Liver (tissue), 3 donors: ENCODE results near the gene HADHA.

ENCODE experiments used
- CTCF ChIP-seq: fragments of 150-350 bp; IDR thresholded peaks from 2 replicates; pipeline ENCODE4 v1.5.1; 2017; ENCODE audit warnings: improper control_type of control experiment, low read depth, low read length; ENCODE audit not compliant: missing input control
- FOXA1 ChIP-seq: IDR thresholded peaks from 2 replicates; pipeline ENCODE4 v1.6.1; 2016; ENCODE audit warnings: antibody characterized with exemption
- JUND ChIP-seq, 2 donors: IDR thresholded peaks; 2 replicates each; pipeline ENCODE4 v1.6.1; 2016; ENCODE audit warnings: antibody characterized with exemption in 2 of 2
- MAX ChIP-seq: IDR thresholded peaks from 2 replicates; pipeline ENCODE4 v1.6.1; 2016; ENCODE audit warnings: antibody characterized with exemption
- RAD21 ChIP-seq, 2 donors: IDR thresholded peaks; 2 replicates each; pipeline ENCODE4 v1.6.1; 2016; ENCODE audit warnings: antibody characterized with exemption in 2 of 2, mild to moderate bottlenecking in 2 of 2
- REST ChIP-seq: IDR thresholded peaks from 2 replicates; pipeline ENCODE4 v1.6.1; 2016; ENCODE audit warnings: antibody characterized with exemption, mild to moderate bottlenecking
- SP1 ChIP-seq: IDR thresholded peaks from 2 replicates; pipeline ENCODE4 v1.6.1; 2018; ENCODE audit warnings: antibody characterized with exemption, mild to moderate bottlenecking
- TAF1 ChIP-seq: conservative IDR thresholded peaks from 2 replicates; pipeline ENCODE4 v1.6.1; 2016; ENCODE audit warnings: antibody characterized with exemption, mild to moderate bottlenecking
- YY1 ChIP-seq: IDR thresholded peaks from 2 replicates; pipeline ENCODE4 v1.6.1; 2016; ENCODE audit warnings: antibody characterized with exemption, mild to moderate bottlenecking
- ZBTB33 ChIP-seq: IDR thresholded peaks from 2 replicates; pipeline ENCODE4 v1.6.1; 2016; ENCODE audit warnings: antibody characterized with exemption
- donor health status: healthy.
- donor health status: healthy.

- no peak for TF ChIP-seq CTCF
- TF ChIP-seq SP1 = no peak
- no peak for TF ChIP-seq JUND (IDR thresholded peaks at IDR 0.05)
- no peak for TF ChIP-seq REST
- TF ChIP-seq YY1 = no peak
- TF ChIP-seq ZBTB33 = no peak
- no peak for TF ChIP-seq MAX
- TF ChIP-seq TAF1 = no peak
- no peak for TF ChIP-seq RAD21 (IDR thresholded peaks at IDR 0.05)
- TF ChIP-seq FOXA1 = no peak
Observed at GRCh38 chr2:26190369-26190768, 54.1 kb downstream of the HADHA start.
